ENCODE measurements around the gene SLC35C1. TPM values are rescaled to one million over a fixed set of nuclear protein-coding genes. Genes with fewer than 3 reads are reported as not detected.

Gene SLC35C1
- total and polyA plus RNA-seq, 9 of the 15 experiments (the other 6 are each of a cell fraction or from before 2014, with no cell fraction given), result 0.65 to 13.1 (median 2.4) TPM

GRCh38 chr11:45801723-45802315, 3.1 kb upstream of the SLC35C1 start (continued):
- TF ChIP-seq RREB1 (CRISPR knock-in tag; IDR thresholded peaks at IDR 0.05) (no peak), KHSRP (IDR thresholded peaks at IDR 0.05) (no peak), ESRRB (CRISPR knock-in tag; IDR thresholded peaks at IDR 0.05; ENCODE audit: borderline replicate concordance) (no peak), FOXA3 (CRISPR knock-in tag; conservative IDR thresholded peaks at IDR 0.05 in 1 of 2, IDR thresholded peaks at IDR 0.05 in 1 of 2) (no peak), CREB5 (CRISPR knock-in tag; IDR thresholded peaks at IDR 0.05) (no peak), AFF1 (IDR thresholded peaks at IDR 0.05; ENCODE audit: low read depth in 1 of 2, partially characterized antibody in 2 of 2) (peak in 1 of 2 experiments; percentile 46), MAFF (IDR thresholded peaks at IDR 0.05; ENCODE audit: low read length) (no peak), LCOR (CRISPR knock-in tag; IDR thresholded peaks at IDR 0.05) (no peak), CREB1 (IDR thresholded peaks at IDR 0.05) (no peak), CREB1 (CRISPR knock-in tag; IDR thresholded peaks at IDR 0.05) (no peak), ZNF57 (CRISPR knock-in tag; IDR thresholded peaks at IDR 0.05) (no peak), FOXJ3 (CRISPR knock-in tag; IDR thresholded peaks at IDR 0.05) (no peak), SMAD1 (IDR thresholded peaks at IDR 0.05; ENCODE audit: low read depth, low read length, partially characterized antibody) (no peak), PTTG1 (tag; IDR thresholded peaks at IDR 0.05; ENCODE audit: low read depth) (no peak), USF1 (CRISPR knock-in tag; IDR thresholded peaks at IDR 0.05) (peak; percentile 69), NCOR1 (IDR thresholded peaks at IDR 0.05) (no peak), HDAC6 (IDR thresholded peaks at IDR 0.05; ENCODE audit: low read depth, low read length) (no peak)

Measured in K562 (cell line).